GM21723 (cell line): ENCODE data around the gene BAIAP2L1.
"Not testable (repeated sequence)": the region's sequence is repeated elsewhere in the genome, so short reads cannot be mapped to it uniquely, and the experiment has no call there.

Source experiments
- ATAC-seq: cut with Tn5 transposase; IDR thresholded peaks from one replicate; pipeline ENCODE4 v1.9.1; 2021; ENCODE audit warnings: mild to moderate bottlenecking, moderate library complexity; ENCODE audit not compliant: unreplicated experiment

The BAIAP2L1 gene

DNA sequence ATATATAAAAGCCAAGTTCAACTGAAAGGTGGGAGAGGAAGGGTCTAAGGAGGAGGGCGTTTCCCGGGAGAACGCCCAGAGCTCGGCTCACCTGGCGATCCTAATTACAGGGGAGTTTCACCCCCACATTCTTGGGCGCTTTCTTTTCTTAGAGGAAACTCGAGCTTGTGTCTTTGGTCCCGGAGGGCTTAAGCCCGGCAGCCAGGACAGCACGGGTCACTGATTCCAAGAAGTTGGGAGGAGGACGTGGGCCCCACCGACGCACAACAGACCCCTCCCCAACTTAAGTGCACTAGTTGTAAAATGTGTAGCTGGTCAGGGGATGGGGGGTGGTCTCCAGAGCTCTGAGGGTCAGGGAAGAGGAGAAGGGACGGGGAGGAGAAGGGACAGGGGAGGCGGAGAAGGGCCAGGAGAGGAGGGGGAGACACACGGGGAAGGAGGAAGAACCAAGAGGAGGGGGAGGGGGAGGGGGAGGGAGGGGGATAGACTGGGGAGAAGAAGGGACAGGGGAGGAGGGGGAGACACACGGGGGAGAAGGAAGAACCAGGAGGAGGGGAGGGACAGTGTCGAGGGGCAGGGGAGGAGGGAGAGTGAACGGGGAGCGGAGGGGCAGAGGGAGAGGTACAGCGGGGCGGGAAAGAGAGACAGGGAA, 874 bp downstream of the BAIAP2L1 start:
- ATAC-seq: no peak

DNA sequence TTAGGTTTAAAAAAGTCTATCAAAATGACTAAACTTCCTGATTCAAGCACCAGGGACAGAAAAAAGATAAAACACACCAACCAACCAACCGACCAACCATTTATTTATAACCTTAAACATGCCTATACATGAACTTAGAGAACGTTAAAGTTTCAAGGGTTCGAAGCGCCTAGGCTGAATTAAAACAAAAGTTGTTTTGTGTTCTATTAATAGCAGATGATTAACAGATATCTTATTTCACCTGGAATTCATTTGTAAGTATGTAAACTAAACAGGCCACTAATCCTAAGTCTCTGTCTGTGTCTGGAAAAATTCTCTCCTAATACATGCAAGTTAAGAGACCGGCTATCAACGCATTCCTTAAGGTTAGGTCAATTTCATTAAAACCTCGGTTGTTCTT, 1.4 kb downstream of the BAIAP2L1 start:
- ATAC-seq: no peak

DNA sequence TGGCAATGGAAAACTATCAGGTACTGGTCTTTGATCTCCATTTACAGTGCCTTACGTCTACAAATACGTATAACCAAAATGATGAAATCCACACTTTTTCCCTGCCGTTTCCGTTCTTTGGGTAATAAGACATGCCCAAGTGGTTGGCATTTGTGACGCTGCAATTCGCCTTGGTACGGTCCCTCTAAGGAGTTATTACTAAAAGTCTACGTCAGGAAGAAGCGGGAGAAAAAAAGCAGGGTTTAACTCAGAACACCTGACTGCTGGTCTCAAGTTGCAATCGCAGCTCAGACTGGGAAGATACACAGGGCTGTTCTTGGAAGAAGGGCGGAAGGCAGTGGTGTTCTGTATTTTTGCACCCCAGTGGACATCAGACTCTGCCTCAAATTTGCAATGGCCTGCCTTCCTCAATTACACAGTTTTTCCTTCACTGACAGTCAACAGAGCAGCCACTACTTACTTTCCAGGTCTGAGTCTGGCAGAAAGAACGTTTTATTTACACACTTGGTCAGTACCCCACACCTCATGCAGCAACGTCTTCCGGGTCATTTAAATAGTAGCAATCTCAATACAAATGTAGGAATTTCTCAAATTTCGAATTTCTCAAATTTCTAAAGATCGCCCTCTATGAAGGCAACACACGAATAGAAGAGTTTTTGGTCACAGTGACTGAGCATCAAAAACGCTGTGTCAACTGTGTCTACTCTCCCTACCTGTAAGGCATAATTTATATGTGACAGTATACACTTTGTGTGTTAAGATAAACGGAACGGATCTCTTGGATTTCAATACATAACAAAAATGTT, 2.1 kb downstream of the BAIAP2L1 start:
- no peak for ATAC-seq

DNA sequence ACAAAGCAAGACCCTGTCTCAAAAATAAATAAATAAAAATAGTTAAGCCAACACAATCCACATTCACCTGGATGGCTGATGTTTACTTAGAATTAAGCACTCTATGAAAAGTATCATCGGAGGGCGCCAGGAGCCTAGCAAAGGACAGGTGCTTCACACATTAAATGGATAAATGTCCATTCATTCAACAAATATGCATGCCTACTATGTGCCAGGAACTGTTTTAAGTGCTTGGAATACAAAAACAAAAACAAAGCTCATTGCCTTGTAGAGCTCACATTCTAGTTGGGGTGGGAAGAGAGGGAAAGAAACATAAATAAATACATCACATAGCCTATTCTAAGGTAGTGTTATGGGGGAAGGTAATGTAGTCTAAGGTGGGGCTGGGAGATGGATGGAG, 4.1 kb downstream of the BAIAP2L1 start:
- no peak for ATAC-seq

DNA sequence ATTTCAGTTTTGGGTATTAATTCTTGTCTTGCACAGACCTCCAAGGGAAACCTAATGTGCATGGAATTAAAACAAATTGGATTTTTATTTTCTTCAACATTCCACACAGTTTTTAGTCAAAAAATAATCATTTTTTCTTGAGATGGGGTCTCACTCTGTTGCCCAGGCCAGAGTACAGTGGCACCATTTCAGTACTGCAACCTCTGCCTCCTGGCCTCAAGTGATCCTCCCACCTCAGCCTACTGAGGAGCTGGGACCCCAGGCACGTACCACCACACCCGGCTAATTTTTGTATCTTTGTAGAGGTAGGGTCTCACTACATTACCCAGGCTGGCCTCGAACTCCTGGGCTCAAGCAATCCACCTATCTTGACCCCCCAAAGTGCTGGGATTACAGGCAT, 4.9 kb downstream of the BAIAP2L1 start:
- ATAC-seq: no peak

DNA sequence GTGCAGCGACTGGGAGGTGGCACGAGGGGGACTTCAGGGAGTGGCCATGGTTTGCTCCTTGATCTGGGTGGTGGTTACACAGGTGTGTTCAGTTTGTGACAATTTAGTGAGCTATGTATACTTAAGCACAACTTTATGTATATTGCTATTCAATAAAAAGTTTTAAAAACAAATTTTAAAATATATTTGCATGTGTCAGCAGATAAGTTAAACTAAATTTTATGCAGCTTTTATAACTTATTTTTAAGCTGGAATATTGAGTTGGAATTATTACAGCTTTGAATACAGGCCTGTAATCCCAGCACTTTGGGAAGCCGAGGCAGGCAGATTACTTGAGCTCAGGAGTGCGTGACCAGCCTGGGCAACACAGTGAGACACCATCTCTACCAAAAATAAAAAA, 5.4 kb downstream of the BAIAP2L1 start:
- no peak for ATAC-seq

DNA sequence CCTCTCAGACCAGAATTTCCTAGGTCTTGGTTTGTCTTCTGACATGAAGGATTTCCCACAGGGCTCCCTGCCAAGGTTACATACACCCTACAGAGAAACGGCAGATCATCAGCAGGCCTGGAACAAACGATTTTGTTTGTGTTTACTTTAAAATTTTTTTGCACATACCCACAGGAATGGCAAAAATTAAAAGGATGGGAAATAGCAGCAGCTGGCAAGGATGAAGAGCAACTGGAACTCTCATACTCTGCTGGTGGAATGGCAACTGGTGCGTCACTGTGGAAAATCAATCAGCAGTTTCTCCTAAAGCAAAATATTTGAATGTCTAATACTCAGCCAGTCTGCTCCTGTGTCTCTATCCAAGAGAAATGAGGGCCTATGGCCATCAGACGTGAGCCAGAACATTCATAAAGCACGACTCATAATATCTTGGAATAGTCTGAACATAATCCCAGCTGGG, 6.5 kb downstream of the BAIAP2L1 start:
- ATAC-seq: no peak

DNA sequence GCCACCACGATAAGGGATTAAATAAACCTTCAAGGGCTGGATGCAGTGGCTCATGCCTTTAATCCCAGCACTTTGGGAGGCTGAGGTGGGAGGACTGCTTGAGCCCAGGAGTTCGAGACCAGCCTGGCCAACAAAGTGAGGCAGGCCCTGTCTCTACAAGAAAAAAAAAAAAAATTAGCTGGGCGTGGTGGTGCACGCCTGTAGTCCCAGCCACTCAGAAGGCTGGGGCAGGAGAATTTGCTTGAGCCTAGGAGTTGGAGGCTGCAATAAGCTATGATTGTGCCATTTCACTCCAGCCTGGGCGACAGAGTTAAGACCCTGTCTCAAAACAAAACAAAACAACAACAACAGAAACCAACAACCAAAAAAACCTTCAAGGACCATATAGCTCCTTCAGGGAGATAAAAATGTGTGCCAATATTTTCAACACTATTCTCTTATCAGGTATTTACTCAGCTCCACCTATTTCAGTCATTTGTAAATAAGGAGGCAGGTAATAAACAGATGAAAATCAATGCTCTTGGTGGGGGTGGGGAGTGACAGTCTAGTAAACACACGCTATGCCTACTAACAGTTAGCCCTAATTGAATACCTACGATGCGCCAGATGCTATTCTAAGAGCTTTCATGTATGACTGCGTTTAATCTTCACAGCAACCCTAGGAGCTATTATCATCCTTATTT, 13.2 kb downstream of the BAIAP2L1 start:
- ATAC-seq: no peak

DNA sequence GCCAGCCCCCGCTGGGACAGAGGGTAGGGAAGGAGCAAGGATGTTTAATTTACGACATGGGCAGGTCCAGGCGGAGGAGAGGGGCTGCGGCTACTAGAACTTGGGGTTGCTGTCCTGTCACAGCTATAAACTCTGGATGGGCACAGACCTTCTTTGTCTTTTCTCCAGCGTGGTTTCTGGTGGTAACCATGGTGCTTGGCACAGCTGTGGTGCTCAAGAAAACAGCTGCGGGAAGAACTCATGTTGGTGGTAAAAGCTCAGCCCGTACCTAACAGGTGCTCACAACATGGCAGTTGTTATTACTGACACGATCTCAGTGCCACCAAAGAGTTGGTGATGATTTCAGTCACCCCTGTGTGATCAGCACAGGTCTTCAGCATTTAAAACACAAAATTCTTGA, 13.8 kb downstream of the BAIAP2L1 start:
- ATAC-seq: no peak

DNA sequence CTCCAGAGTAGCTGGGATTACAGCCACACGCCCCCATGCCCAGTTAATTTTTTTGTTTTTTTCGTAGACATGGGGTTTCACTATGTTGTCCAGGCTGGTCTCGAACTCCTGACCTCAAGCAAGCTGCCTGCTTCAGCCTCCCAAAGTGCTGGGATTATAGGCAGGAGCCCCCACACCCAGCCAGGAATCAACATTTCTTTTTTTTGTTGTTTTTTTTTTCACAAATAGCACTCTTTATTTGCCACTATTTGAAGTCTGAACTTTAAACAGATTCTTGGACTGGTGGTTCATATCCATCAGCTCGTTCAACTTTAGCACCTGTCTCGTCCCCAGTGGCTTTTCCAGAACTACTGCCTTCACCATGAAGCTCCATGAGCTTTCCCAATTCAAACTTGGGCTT, 15.4 kb downstream of the BAIAP2L1 start:
- not testable (repeated sequence) for ATAC-seq

DNA sequence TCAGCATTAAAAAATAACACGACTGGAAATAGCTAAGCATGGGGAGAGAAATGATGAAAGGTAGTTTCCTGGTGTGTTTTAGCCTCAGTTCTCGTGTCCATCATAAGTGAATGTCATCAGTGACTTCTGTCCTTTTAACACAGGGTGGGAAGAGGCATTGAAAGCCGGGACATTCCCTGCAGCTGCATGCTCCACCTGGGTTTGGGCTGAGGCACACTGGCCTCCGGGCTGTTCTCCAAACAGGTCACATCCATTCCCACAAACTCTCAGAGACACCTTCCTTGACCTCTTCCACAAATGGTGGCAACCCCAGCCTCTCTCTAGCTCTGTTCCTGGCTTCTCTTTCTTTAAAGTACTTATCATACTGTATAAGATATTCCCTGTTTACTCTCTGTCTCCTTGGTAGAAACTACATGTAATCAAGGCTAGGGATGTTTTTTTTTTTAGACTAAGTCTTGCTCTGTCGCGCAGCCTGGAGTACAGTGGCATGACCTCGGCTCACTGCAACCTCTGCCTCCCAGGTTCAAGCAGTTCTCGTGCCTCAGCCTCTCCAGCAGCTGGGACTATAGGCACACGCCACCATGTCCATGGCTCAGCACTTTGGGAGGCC, 22.6 kb downstream of the BAIAP2L1 start:
- ATAC-seq: no peak

DNA sequence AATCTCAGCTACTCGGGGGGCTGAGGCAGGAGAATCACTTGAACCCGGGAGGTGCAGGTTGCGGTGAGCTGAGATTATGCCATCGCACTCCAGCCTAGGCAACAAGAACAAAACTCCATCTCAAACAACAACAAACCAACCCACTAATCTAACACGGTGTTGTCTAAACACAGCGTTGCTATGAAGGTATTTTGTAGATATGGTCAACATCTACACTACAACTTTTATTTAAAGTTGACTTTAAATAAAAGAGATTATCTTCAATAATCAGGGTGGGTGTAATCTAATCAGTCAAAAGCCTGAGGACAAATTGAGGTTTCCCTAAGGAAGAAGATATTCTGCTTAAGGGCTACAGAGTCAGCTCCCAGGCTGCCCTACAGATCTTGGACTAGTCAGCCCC, 24.2 kb downstream of the BAIAP2L1 start:
- ATAC-seq: no peak

DNA sequence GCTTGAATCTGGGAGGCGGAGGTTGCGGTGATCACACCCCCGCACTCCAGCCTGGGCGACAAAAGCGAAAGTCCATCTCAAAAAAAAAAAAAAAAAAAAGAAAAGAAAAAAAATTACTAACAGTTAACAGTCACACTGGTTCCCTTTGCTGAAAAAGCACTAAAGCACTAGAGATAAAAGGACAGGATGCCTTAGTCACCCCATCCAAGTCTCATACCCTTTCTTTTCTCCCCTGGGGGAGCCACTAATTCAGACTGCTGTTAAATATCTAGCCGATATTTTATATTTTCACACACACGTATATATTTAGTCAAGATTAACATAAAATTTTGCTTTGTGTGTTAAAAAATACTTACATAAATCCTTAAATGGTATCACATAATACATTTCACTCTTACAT, 25.2 kb downstream of the BAIAP2L1 start:
- ATAC-seq: no peak

DNA sequence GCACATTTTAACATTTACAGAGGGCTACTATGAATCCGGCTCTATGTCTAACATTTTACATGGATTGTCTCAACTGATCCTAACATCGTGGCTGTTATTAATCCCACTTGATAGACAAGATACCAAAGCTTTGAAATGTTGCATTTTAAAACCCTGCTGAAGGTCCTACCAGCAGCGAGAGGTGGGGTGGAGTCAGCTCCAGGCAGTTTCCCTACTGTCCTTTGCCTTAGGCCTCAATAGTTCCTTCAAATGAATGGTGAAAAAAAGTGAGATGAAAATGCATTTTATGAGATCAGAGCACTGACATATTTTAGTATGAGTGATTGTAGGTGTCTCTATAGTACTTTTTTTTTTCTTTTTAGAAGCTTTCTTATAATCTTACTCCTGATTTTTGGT, 26.6 kb downstream of the BAIAP2L1 start:
- no peak for ATAC-seq

DNA sequence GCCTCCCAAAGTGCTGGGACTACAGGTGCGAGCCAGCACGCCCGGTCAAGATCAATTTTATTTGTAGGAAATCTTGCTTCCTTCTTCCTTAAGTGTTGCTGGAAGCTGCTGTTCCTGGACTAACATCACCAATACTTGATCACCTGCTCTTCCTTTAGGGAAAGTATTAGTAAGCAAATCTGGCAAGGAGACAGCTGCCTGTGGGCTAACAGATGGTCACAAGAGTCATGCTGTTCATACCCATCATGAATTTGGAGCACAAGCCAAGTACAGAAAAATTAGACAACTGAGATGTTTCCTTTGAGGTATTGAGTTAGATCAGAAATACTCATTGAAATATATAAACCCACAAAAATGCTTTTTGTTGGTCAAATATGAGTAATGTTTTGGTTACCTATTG, 27.9 kb downstream of the BAIAP2L1 start:
- ATAC-seq: no peak

DNA sequence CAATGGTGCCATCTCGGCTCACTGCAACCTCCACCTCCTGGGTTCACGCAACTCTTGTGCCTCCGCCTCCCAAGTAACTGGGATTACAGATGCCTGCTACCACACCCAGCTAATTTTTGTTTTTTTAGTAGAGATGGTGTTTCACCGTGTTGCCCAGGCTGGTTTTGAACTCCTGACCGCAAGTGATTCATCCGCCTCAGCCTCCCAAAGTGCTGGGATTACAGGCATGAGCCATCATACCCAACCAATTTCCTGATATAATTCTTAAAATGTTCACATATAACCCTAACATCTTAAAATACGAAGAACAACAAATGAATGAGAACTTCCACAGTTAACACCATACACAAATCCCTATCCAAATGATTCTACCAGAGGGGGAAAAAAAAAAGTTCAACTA, 31.2 kb downstream of the BAIAP2L1 start:
- no peak for ATAC-seq

DNA sequence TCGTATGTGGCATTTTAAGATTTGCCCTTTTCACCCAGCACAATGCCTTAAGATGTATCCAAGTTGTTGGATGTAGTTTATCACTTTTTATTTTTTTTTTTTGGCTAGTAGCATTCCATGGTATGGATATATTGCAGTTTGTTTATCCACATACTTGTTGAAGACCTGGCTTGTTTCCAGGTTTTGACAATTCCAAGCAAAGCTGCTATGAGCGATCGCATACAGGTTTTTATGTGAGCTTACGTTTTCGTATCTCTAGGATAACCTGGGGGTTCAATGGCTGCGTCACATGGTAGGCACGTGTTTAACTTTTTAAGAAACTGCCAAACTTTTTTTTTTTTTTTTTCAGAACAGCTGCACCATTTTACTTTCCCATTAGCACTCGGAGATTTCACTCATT, 32.2 kb downstream of the BAIAP2L1 start:
- ATAC-seq: no peak

DNA sequence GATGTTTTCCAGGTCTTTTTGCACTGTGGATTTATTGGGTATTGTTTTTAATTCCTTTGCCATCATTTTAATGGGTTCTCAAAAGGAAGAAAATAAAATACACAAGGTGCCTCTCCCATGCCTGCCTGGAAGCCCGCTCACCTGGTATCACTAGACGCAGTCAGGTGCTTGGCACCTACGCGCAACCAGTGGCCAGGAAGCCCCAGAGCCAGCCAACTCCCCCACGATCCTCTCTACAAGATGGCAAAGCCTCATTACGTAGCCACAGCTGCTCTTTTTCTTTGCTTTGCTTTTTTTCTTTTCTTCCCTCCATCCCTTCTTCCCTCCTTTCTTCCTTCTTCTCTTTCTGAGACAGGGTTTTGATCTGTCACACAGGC, 34.3 kb downstream of the BAIAP2L1 start:
- no peak for ATAC-seq

DNA sequence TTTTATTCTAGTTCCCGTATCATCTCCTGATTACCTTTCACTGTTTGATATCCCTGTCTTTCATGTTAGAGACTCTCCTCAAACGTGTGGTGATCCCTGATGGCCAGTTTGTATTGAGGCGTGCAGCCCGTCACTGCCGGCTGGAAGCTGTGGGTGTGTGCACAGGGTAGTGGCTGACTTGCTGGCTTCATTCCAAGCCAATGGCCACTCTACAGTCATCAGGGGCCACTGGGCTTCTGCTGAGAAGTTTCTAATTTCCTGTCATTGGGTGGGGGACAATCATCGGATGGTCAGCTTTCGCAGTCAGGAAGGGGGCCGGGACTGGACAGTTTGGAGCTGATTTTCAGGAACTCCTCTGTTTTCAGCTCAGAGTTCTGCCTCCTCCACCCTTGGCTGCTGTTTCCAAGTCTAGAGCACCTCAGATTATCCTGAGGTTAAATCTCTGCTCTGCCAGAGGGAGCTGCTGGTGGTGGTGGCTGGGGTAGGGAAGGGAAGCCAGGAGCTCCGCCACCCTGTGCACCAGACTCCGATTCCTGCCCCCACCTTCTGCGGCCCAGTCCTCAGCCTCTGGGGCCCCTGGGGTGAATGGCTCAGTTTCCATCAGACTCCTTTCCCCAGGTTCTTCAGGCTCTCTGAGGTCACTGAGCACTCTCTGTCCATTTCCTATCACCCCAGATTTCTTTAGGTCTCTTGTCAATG, 34.9 kb downstream of the BAIAP2L1 start:
- no peak for ATAC-seq

DNA sequence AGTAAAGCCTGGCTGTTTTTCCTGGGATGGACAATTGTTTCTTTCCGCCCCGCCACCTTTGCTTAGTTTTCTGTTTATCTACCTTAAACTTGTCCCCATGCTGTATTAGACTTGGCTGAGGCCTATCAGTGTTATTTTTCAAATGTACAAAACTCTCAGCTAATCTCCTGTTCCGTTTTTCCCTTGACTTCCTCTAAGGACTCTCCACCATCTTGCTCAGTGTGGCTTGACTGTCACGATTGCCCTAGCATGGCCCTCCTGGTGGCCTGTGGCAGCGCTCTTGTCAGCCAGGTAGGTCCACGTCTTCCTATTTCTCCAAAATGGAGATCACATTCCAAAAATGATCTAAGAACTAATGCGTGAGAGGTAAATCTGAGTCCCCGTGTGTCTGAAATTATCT, 36.7 kb downstream of the BAIAP2L1 start:
- ATAC-seq: no peak

DNA sequence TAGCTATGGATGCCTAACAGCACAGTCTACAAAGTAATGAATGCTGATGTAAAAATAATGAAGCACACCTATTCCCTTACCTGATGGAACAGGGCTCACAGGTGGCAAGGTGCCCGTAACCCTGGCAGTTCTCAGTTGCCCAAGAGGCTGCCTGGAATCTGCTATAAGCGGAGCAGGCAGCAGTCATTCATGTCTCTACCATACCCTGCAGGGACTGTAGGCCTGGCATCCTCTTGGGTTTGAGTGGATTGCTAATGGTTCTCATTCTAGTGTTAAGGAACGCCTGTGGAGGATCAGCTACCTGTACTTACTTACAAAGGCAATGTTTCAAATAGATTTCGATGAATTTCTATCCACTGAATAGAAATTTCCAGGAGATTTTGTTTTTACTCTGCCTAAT, 38.4 kb downstream of the BAIAP2L1 start:
- no peak for ATAC-seq
